ENCODE results near the gene SMCO4. TPM values are rescaled to one million over a fixed set of nuclear protein-coding genes. Genes with fewer than 3 reads are reported as not detected.
A peak's percentile ranks its signal among the peaks of the same experiment; 100 is the strongest.

The SMCO4 gene
- total RNA-seq, 1 donor from 2014 or later, result 48.7 TPM

GRCh38 chr11:93529707-93530467 is 13.3 kb downstream of the SMCO4 start:
- ATAC-seq, result peak; percentile 38
- no peak for DNase-seq (ENCODE audit: low spot score)

GRCh38 chr11:93528757-93529645 is 14.2 kb downstream of the SMCO4 start:
- DNase-seq (ENCODE audit: low spot score) (no peak), ATAC-seq (no peak)

- no peak for DNase-seq (ENCODE audit: low spot score)
- ATAC-seq, result no peak
Observed at GRCh38 chr11:93528252-93528651, 14.9 kb downstream of the SMCO4 start.

GRCh38 chr11:93526641-93527583 is 16.3 kb downstream of the SMCO4 start:
- ATAC-seq (peak; percentile 80), DNase-seq (ENCODE audit: low spot score) (peak; percentile 63)

- DNase-seq (ENCODE audit: low spot score), result no peak
- peak; percentile 4 for ATAC-seq
Observed at GRCh38 chr11:93526346-93526633, 16.9 kb downstream of the SMCO4 start.

GRCh38 chr11:93525601-93526345 is 17.4 kb downstream of the SMCO4 start:
- DNase-seq (ENCODE audit: low spot score) (no peak), ATAC-seq (peak; percentile 14)

- DNase-seq (ENCODE audit: low spot score) (no peak), ATAC-seq (no peak)
Observed at GRCh38 chr11:93524858-93525257, 18.3 kb downstream of the SMCO4 start.

- no peak for ATAC-seq
- DNase-seq (ENCODE audit: low spot score), result no peak
Observed at GRCh38 chr11:93524173-93524536, 19.0 kb downstream of the SMCO4 start.

- ATAC-seq, result peak; percentile 62
- DNase-seq (ENCODE audit: low spot score), result no peak
Observed at GRCh38 chr11:93520726-93521509, 22.3 kb downstream of the SMCO4 start.

- no peak for ATAC-seq
- no peak for DNase-seq (ENCODE audit: low spot score)
Observed at GRCh38 chr11:93519179-93519578, 24.0 kb downstream of the SMCO4 start.

- DNase-seq (ENCODE audit: low spot score), result no peak
Observed at GRCh38 chr11:93518081-93518480, 25.1 kb downstream of the SMCO4 start.

GRCh38 chr11:93517611-93518010 is 25.6 kb downstream of the SMCO4 start:
- ATAC-seq, result no peak
- no peak for DNase-seq (ENCODE audit: low spot score)

More at GRCh38 chr11:93518081-93518480, 25.1 kb downstream of the SMCO4 start:
- ATAC-seq, result no peak

GRCh38 chr11:93517041-93517440 is 26.1 kb downstream of the SMCO4 start:
- ATAC-seq, result no peak
- DNase-seq (ENCODE audit: low spot score), result no peak

- DNase-seq (ENCODE audit: low spot score) (no peak), ATAC-seq (no peak)
Observed at GRCh38 chr11:93515441-93516025, 27.7 kb downstream of the SMCO4 start.

- no peak for ATAC-seq
- DNase-seq (ENCODE audit: low spot score), result no peak
Observed at GRCh38 chr11:93514712-93515111, 28.5 kb downstream of the SMCO4 start.

GRCh38 chr11:93513772-93514171 is 29.4 kb downstream of the SMCO4 start:
- ATAC-seq (no peak), DNase-seq (ENCODE audit: low spot score) (no peak)

- DNase-seq (ENCODE audit: low spot score) (no peak), ATAC-seq (no peak)
Observed at GRCh38 chr11:93512949-93513667, 30.1 kb downstream of the SMCO4 start.

GRCh38 chr11:93512073-93512475 is 31.1 kb downstream of the SMCO4 start:
- DNase-seq (ENCODE audit: low spot score) (no peak), ATAC-seq (no peak)
